Measurements from ENCODE around the gene VWA3B.

DNA sequence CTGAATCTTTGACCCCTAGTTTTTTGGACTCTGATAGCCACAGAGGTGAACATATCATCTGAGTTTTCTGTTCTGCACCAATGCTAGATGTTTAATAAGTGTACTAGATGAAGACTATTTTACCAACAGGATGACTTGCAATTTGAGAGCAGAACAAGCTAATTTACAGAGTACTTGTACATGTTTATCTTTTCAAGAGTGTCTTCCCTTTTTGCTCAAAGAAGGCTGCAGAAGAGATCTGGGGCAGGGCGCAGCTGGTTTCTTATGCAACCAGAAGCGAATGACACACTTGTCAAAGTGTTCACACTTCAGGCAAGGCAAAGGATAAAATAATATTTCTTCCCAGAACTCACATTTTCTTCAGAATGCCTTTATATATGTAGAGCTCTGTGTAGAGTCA lies 86.0 kb downstream of the VWA3B start:
- no peak for TF ChIP-seq POLR2A (IDR thresholded peaks at IDR 0.05)
- TF ChIP-seq, protein P1, sequence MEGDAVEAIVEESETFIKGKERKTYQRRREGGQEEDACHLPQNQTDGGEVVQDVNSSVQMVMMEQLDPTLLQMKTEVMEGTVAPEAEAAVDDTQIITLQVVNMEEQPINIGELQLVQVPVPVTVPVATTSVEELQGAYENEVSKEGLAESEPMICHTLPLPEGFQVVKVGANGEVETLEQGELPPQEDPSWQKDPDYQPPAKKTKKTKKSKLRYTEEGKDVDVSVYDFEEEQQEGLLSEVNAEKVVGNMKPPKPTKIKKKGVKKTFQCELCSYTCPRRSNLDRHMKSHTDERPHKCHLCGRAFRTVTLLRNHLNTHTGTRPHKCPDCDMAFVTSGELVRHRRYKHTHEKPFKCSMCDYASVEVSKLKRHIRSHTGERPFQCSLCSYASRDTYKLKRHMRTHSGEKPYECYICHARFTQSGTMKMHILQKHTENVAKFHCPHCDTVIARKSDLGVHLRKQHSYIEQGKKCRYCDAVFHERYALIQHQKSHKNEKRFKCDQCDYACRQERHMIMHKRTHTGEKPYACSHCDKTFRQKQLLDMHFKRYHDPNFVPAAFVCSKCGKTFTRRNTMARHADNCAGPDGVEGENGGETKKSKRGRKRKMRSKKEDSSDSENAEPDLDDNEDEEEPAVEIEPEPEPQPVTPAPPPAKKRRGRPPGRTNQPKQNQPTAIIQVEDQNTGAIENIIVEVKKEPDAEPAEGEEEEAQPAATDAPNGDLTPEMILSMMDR (IDR thresholded peaks at IDR 0.05) = no peak

Measured in prostate gland (tissue), 2 donors.